UCSD-AML1 (cell line): Measurements from ENCODE around the gene ZNF540.
"Not testable (repeated sequence)": the region's sequence is repeated elsewhere in the genome, so short reads cannot be mapped to it uniquely, and the experiment has no call there.

Experiments
- DNase-seq: peaks from one replicate; lab custom pipeline; 2025; ENCODE audit not compliant: unreplicated experiment; lab: John Stamatoyannopoulos, UW

ZNF540 gene

GRCh38 chr19:37594304-37594981, at the start of gene ZNF540, which contains the start of gene ZNF571:
TSS of gene ZNF540 (plus strand) at chr19:37594876. CDS start at chr19:37598448, 3,572 bp downstream.
TSS of gene ZNF571 (minus strand) at chr19:37594792. CDS start at chr19:37586676, 8,116 bp downstream.
- peak; percentile 90 for DNase-seq

- DNase-seq: no peak
Observed at GRCh38 chr19:37551129-37551993, 43.3 kb upstream of the ZNF540 start.

GRCh38 chr19:37563518-37563917, 31.2 kb upstream of the ZNF540 start:
- DNase-seq: no peak

- no peak for DNase-seq
Observed at GRCh38 chr19:37564624-37565369, 29.9 kb upstream of the ZNF540 start.

- no peak for DNase-seq
Observed at GRCh38 chr19:37565370-37565669, 29.4 kb upstream of the ZNF540 start.

- no peak for DNase-seq
Observed at GRCh38 chr19:37572203-37572602, 22.5 kb upstream of the ZNF540 start.

- DNase-seq: no peak
Observed at GRCh38 chr19:37583340-37583739, 11.3 kb upstream of the ZNF540 start.

GRCh38 chr19:37593996-37594303, 726 bp upstream of the ZNF540 start:
- no peak for DNase-seq

GRCh38 chr19:37594982-37595382, 306 bp downstream of the ZNF540 start:
- peak; percentile 69 for DNase-seq

GRCh38 chr19:37635076-37636056, 40.7 kb downstream of the ZNF540 start:
- no peak for DNase-seq

GRCh38 chr19:37654118-37654517, 59.4 kb downstream of the ZNF540 start:
- DNase-seq: no peak

- peak; percentile 74 for DNase-seq
Observed at GRCh38 chr19:37654629-37655300, 60.1 kb downstream of the ZNF540 start.

- peak; percentile 90 for DNase-seq
Observed at GRCh38 chr19:37655301-37655688, 60.6 kb downstream of the ZNF540 start, which contains the start of gene ZFP30. TSS of gene ZFP30 (minus strand) at chr19:37655465. CDS start at chr19:37647822, 7,643 bp downstream.

- DNase-seq: peak; percentile 90
Observed at GRCh38 chr19:37655689-37656371, 61.2 kb downstream of the ZNF540 start.

- not testable (repeated sequence) for DNase-seq
Observed at GRCh38 chr19:37657157-37657556, 62.5 kb downstream of the ZNF540 start.
